ENCODE results near the gene GAR1.
"Not testable (repeated sequence)": the region's sequence is repeated elsewhere in the genome, so short reads cannot be mapped to it uniquely, and the experiment has no call there.

The GAR1 gene

DNA sequence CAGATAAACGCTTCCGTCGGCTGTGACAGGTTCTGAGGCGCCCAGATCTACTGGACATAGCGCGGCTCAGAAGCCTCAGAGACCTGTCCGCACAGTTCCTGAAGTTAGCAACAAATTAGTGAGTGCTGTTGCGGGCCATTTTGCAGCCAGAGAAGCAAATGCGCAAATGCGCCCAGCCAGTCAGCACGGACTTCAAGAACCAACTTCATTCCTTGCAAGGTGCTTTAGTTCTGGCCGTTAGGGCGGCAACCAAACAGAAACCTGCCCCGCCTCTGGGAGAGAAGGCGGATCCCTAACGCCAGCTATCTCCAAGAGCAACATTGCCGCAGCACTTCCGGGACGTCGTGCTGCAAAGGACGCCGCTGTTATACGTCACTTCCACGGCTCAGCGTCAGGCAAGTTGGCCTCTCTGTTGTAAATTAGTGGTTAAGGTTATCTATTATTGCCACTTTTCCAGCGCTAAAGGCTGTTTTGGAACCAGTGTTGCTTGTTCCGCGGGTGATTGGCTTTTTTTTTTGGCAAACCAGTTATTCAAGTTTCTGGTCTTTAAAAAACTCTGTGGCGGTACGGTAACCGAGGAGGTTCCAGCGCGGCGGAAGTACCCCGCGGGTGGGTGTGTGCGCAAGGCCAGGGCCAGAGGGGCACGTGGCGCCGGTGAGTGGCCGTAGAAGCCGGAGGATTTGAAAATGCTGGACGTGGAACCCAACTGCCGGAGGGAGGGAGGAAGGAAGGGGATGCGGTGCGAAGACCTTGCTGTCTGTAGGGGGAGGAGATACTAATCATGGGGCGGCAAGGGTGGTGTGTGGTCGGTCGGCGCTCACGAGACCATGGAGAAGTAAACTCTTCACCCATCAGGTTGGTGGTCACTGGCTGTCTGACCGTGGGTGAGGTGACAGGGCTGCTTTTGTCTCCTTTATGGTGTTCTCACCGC lies at the start of gene GAR1:
Gene GAR1 (plus strand): TSS at position 612 of the 931 bp plus-strand sequence. CDS start 403 bp downstream, outside the sequence.
- DNase-seq (ENCODE audit: low read depth in 3 of 3, low spot score in 1 of 3) = peak; percentile 60 to 67 (median 62)

DNA sequence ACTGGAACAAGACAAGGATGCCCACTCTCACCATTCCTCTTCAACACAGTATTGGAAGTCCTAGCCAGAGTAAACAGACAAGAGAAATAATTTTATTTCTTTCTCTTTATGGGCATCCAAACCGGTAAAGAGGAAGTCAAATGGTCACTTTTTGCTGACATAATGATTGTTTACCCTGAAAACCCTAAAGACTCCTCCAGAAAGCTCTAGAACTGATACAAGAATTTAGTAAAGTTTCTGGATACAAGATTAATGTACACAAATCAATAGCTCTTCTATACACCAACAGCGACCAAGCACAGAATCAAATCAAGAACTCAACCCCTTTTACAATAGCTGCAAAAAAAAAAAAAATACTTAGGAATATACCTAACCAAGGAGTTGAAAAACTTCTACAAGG lies 33.5 kb upstream of the GAR1 start:
- not testable (repeated sequence) for DNase-seq (ENCODE audit: low read depth in 3 of 3, low spot score in 1 of 3)

DNA sequence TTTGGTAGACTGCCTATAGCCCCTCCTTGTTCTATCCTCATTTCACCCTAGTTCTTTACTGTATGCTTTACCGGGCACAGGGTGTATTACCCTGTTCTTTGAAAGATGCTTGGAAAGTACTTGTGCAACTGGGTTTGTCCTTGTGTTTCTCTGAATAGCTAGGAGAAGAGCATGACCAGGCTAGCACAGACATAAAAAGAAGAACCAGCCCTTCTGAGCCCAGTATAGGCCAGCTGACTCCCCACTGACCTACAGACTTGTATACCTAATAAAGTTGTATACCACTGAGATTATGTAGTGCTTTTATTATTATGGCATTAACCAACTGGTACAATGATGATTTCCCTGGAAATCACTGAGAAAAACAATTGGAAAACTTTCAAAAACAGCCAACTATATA lies 28.7 kb upstream of the GAR1 start:
- no peak for DNase-seq (ENCODE audit: low read depth in 3 of 3, low spot score in 1 of 3)

DNA sequence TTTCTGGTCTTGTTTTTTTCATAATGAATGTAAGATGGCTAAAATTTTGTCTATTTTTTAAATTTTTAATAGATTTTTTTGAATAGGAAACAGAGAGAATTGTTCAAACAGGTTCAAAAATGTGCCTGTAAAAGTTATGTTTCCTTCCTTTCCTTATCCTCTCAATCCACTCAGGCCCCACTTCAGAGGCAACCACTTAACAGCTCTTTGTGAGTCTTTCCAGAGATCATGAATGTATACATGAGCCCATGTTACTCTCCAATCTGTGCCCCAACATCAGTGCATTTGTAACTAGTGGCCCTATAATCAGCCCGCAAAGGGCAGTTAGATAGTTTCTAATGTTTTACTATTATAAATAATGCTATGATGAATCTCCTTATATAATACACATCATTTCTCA lies 27.8 kb upstream of the GAR1 start:
- DNase-seq (ENCODE audit: low read depth in 3 of 3, low spot score in 1 of 3) = no peak

DNA sequence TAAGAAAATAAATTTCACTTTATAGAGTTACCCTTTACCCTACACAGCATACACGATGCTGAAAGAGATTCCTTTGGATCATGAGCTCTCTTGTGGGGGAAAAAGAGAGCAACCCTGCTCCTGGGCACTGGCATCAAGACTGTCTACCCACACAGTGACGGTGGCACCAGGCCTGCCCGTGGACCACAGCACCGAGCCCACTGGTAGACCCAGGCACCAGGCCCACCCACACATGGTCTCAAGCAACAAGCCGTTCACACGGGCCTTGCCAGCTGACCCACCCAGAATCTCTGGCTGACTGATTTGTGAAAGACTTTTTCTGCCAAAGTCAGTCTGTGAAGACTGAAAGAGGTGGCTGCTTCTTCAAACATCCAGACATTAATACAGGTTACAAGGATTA lies 20.5 kb upstream of the GAR1 start:
- DNase-seq (ENCODE audit: low read depth in 3 of 3, low spot score in 1 of 3) = no peak

DNA sequence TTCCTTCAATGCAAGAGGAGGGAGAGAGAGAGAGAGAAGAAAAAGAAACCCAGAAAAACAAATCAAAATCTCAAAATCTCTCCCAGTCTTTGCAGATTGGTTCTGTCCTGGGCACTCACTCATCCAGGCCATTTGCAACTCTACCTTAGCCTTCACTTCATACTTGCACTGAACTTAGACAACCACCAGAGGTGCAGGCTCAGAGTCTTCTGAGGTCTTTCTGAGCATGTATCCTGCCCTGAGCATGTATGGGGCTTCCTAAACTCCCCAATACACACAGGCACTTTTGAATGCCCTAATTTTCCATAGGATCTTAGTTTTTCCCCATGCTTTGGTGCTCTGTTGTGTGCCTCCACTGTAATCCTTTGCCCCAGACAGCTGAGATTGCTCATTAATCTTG lies 16.7 kb upstream of the GAR1 start:
- DNase-seq (ENCODE audit: low read depth in 3 of 3, low spot score in 1 of 3) = no peak

DNA sequence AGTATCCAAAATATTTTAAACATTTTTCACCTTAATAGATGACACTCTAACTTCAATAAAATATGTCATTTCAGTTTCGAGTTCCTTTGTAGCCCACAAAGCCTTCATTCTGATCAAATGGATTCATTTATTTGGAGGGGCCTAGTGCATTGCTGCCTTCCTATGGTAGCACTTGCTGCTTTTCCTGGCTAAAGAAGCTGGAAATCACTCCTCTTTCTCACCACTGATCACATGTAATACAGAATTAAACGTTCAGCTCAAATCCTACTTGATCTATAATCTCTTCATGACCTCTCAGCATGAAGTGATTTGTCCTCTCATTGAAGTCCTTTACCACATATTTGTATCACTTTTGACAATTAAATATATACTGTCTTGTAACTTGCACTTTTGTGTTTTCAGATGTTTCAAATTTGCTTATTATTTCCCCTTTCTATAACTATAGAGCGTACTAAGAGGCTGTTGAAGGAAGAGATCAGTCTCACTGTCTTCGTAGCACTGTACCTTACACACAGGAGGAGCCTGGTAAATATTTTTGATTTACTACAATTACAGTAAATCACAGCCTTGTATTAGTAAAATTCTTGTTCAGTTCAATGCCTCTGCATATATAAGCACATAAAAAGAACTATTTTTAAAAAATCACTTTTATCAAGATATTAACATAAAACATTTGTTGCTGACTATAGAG lies 14.3 kb upstream of the GAR1 start:
- no peak for DNase-seq (ENCODE audit: low read depth in 3 of 3, low spot score in 1 of 3)

DNA sequence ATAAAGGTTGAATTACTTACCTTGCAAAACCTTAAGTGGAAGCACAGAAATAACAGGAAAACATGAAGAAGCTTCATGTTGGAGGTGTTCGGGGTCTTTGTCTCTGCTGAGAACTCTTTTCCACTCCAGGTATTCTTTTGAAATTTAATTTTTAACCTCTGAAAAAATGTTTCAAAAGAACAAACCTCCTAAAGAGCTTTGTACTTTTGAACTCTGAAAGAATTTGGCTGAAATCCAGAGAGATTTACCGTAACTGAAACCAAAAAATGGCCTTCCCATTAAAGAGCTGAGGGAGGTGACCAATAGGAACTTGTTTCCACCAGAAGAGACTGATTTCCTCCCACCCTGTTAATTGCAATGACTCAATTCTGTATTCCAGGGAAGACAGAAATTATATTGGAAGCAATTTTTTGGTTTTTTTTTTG lies 13.7 kb upstream of the GAR1 start, which contains the start of gene CFI:
Gene CFI (minus strand): TSS at position 105 of the 425 bp plus-strand sequence. CDS start 28 bp downstream, at position 77.
- no peak for DNase-seq (ENCODE audit: low read depth in 3 of 3, low spot score in 1 of 3)

DNA sequence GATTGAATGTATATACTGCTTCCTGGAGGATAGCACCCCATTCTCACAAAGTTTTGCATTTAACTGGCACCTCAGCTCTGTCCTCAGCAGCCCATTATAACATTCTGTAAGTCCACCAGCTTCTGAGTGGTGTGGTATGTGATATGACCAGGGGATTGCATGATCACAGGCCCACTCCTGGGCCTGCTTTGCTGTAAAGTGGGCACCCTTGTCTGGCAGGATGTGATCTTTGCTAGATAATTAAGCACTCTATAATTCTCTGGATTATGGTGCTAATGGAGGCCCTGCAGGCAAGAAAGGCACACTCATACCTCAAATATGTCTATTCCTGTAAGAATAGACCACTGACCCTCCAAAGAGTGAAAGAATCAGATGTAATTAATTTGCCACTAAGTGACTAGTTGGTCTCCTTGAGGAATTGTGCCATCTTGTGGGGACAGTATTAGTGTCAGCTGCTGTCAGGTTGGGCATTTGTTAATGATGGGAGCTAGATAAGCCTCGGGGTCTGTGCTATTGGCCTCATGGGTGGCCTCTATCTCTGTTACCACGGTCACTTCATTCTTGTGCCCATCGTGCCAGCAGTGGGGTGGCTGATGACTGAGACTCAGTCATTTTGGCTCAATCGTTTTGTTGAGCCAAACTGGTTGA lies 11.5 kb upstream of the GAR1 start:
- DNase-seq (ENCODE audit: low read depth in 3 of 3, low spot score in 1 of 3) = no peak

DNA sequence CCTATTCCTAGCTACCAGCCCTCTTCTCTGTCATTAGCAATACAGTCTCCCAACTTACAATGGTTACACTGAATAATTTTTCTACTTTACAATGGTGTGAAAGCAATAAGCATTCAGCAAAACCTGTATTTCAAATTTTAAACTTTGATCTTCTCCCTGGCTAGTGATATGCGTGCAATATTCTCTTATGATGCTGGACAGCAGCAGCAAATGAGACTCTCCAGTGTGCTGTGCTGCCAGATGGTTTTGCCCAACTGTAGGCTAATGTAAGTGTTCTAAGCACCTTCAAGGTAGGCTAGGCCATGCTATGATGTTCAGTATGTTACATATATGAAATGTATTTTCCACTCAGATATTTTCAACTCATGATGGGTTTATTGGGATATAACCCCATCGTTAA lies 5.9 kb upstream of the GAR1 start:
- DNase-seq (ENCODE audit: low read depth in 3 of 3, low spot score in 1 of 3) = no peak

DNA sequence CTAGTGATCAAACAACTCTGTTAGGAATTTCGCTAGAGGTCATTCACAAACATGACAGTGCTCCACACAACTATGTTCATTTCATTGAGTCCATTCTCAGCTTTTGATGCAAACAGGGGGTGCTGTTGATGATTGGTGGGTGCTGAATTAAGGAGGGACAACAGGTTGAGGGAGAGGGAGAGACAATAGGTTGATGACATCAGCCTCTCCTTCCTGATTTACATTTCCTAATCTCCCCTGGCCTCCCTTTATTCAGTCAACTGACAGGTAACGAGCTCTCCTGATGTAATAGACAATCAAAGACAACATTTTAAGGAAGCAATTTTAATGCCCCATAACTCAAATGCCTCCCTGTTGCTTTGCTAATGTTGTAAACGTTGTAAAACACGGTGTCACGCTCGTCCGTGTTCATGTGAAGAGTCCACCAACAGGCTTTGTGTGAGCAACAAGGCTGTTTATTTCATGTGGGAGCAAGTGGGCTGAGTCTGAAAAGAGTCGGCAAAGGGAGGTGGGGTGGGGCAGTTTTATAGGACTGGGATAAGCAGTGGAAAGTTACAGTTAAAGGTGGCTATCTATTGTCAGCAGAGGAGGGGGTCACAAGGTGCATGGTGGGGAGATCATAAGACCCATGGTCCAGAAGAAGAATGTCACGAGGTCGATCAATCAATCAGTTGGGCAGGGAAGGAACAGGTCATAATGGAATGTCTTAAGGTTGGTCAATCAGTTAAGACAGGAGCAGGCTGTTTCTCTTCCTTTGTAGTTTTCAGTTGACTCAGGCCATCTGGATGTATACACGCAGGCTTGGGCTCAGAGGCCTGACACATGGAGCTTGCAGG lies 4.8 kb upstream of the GAR1 start:
- no peak for DNase-seq (ENCODE audit: low read depth in 3 of 3, low spot score in 1 of 3)

DNA sequence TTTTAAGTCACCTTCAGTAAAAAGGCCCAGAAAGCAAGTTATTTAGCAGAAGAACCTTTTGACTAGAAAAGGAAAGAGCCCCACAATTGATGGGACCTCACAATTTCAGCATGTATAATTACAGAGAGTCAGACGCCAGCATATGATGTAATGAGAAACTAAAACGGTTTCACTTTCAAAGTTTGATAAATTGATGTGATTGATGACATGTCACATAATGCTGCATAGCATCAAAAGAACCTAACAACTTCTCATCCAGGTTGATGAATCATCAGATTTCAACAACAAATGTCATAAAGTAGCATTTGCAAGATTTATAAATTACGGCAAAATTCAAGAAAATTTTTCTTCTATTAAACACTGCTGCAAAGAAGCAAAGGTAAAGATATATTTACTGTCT lies 3.9 kb upstream of the GAR1 start:
- no peak for DNase-seq (ENCODE audit: low read depth in 3 of 3, low spot score in 1 of 3)

DNA sequence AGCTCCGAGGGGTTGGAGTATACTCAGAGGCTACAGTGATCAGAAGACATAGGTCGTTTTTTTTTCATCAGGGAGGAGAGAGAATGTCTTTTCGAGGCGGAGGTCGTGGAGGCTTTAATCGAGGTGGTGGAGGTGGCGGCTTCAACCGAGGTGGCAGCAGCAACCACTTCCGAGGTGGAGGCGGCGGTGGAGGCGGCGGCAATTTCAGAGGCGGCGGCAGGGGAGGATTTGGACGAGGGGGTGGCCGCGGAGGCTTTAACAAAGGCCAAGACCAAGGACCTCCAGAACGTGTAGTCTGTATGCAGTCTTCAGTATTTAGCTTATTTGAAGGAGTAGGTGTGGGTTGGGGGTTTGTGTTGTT lies 500 bp downstream of the GAR1 start:
- peak in 2 of 3 donors; percentile 2 to 21 for DNase-seq (ENCODE audit: low read depth in 3 of 3, low spot score in 1 of 3)

DNA sequence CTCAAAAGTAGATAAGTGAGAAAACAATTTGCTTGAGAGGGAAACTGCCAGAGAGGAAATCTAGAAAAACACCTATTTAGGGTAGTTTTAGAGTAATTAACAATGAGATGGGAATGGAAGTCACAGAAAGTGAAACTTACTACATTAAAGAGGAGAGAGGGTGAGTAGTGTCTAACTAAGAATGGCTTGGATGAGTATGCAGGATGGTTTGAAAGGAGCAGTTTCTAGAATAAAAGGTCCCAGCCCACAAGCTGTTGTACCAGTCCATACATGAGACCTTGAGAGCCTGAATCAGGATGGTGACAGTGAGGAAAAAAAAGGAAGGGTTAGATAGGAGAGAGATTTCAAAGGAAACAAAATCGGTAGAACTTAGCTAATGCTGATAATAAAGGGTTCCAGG lies 1.3 kb downstream of the GAR1 start:
- DNase-seq (ENCODE audit: low read depth in 3 of 3, low spot score in 1 of 3) = no peak

DNA sequence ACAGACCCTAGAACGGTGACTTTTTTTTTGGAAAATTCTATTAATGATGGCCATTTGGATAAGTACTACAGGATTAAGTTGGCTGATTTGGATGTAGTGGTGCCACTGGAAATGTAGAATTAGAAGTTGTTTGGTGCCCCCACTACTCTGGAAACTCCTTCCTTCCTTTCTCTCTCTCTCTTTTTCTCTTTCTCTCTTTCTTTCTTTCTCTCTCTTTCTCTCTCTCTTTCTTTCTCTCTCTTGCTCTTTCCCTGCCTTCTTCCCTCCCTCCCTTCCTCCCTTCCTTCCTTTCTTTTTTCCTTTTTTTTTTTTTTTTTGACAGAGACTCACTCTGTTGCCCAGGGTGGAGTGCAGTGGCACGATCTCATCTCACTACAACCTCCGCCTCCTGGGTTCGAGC lies 2.7 kb downstream of the GAR1 start:
- no peak for DNase-seq (ENCODE audit: low read depth in 3 of 3, low spot score in 1 of 3)

DNA sequence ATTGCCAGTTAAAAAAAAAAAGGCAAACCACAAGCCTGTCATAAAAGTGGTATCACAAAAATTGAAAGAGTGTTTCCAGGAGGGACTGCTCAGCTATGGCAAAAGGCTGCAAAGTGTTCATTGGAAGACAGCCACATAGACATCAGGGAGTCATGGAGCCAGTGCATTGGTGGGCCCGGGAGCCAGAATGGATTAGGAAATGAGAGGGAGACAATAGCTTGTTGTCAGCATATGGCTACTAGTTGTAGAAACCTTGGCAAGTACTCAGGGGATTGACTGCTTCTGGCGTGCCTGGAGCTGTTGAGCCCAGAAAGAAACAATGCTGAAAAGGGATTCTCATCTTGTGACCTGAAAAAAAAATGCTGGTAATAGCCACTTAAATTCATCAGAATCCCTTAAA lies 5.0 kb downstream of the GAR1 start:
- DNase-seq (ENCODE audit: low read depth in 3 of 3, low spot score in 1 of 3) = no peak

DNA sequence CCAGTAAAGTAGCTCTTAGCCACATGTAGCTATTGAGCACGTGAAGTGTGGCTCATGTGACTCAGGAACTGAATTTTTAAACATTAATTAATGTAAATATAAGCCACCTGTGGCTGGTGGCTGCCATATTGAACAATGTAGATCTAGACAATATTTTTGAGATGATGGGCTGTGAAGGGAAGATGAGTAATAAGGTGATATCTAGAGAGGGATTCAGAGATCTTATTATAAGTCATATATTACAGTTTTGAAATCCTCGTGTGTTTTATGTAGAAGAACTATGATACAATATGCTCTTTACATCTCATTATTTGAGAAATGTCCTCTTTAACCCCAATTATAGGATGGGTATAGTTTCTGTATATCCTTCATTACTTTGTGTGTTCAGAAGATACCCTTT lies 5.6 kb downstream of the GAR1 start:
- DNase-seq (ENCODE audit: low read depth in 3 of 3, low spot score in 1 of 3) = no peak

DNA sequence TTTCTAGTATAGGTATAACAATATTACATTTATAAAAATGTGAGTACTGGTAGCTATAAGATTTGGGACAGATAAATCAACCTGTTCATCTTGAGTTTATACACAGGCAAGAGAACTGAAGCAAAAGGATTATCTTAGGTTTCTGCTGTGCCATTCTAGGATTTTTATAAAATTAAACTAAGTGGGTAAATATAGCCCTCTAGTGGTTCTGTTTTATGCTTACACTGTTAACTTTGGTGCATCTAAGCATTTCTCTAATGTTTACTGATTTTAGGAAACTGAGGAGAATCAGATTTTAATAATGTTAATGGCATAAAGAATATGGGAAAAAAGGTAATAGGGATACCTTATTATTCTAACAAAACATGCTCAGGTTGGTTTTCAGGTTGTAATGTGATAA lies 11.2 kb downstream of the GAR1 start:
- DNase-seq (ENCODE audit: low read depth in 3 of 3, low spot score in 1 of 3) = no peak

DNA sequence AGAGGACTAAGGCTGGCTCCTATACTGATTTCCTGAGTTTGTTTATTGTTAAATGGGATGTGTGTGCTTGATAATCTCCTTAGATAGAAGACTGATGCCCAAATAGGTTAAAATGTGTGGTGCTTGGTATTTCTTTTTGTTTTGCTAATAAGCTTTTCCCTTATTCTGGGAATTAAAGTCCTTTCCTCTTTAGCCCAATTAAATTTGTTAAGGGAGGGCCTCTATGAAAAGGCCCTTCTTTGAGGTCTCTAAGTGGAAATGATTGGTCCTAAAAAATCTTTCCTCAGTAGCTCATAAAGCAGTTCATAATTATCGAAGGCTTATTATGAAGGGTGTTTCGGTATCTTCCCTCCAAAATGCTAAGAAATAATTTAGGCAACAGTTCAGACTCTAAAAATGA lies 12.1 kb downstream of the GAR1 start, which contains the start of gene RRH:
Gene RRH (plus strand): TSS at position 301 of the 400 bp plus-strand sequence. CDS start 56 bp downstream, at position 357.
- DNase-seq (ENCODE audit: low read depth in 3 of 3, low spot score in 1 of 3) = no peak

DNA sequence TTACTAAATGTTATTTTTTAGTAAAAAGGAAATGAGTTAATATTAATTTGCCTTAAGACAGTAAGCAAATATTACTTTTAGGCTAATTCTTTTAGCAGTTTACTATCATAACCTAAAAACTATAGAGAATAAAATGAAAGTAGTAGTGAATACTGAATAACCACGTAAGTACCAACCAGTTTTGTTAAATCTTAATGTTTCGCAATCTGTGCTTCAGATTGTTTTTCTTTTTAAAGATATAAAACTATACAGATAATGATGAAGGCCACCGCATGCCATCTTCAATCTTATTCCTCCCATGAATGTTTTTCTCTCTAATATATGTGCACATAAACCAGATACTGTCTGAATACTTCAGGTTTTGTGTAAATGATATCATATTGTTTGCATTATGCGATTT lies 18.2 kb downstream of the GAR1 start:
- no peak for DNase-seq (ENCODE audit: low read depth in 3 of 3, low spot score in 1 of 3)

DNA sequence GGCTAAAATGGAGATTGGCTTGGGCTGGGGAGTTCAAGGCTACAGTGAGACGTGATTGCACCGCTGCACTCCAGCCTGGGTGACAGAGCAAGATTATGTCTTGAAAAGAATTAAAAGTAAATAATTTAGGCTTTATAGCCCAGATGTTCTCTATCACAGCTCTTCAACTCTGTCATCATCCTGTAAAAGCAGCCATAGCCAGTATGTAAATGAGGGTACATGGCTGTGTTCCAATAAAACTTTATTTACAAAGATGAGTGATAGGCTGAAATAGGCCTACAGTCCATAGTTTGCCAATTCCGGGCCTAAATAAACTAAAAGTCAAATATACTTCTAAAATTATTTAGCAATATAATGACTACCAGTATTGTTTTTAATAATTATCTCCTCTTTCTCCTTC lies 21.4 kb downstream of the GAR1 start:
- no peak for DNase-seq (ENCODE audit: low read depth in 3 of 3, low spot score in 1 of 3)

Data from stimulated activated CD4-positive, alpha-beta T cell treated with anti-CD3 and anti-CD28 coated beads, TNF-alpha, amount 100 ng/mL, for 1 hour (primary cell).